ENCODE measurements around the gene KHDC1L.
"Not testable (repeated sequence)": the region's sequence is repeated elsewhere in the genome, so short reads cannot be mapped to it uniquely, and the experiment has no call there.

KHDC1L gene

DNA sequence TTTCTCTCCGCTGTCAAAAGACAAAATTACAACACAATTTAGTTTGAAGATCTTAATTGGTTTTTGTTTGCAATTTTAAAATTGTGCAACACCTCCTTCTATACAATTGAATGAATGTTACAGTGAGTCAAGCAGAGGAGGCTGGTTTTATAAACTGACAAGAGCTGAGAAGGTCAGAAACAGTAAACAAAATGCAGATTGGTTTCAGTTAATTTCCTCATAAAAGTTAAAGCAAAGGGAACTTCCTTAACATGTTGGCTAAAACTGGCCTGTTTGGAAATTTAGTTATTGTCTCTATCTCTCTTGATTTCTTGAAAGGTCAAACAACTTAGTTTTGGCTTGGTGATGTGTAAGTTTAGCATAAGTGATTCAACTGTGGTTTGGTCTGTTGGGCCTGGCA lies 22.2 kb downstream of the KHDC1L start:
- no peak for DNase-seq

DNA sequence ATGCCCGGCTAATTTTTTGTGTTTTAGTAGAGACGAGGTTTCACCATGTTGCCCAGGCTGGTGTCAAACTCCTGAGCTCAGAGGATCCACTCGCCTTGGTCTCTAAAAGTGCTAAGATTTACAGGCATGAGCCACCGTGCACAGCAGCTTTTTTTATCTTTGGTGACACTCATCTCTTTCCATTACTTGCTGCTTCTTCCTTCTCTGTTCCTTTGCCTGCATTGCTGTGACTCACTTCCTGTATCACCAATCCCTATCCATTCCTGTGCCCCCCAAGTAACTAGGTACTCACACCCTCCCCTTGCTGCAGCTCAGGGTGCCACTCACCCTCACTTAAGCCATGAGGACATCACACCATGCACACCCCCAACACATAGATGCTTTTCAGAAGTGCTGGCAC lies 24.6 kb downstream of the KHDC1L start:
- DNase-seq, result no peak

DNA sequence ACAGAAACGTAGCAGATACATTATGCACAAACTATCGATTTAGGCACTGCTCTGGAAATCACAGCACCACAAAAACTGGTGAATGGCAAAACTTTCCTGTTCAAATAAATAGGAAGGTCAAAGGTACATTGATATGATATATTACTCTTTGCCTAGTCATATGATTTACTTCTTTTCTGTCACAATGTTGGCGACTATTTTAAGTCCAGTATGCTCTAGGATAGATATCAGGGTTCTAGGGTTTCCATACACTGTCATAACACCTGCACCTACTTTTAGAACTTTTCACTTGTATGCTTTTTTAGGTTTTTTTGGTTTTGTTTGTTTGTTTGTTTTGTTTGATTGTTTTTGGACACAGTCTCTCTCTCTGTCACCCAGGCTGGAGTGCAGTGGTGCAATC lies 25.0 kb downstream of the KHDC1L start:
- no peak for DNase-seq

DNA sequence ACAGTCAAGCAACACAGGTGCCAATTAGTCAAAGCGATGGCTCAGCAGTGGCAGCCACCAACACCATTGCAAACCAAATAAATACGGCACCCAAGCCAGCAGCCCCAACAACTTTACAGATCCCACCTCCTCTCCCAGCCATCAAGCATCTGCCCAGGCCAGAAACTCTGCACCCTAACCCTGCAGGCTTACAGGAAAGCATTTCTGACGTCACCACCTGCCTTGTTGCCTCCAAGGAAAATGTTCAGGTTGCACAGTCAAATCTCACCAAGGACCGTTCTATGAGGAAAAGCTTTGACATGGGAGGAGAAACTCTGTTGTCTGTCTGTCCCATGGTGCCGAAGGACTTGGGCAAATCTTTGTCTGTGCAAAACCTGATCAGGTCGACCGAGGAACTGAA lies 30.6 kb downstream of the KHDC1L start:
- no peak for DNase-seq

DNA sequence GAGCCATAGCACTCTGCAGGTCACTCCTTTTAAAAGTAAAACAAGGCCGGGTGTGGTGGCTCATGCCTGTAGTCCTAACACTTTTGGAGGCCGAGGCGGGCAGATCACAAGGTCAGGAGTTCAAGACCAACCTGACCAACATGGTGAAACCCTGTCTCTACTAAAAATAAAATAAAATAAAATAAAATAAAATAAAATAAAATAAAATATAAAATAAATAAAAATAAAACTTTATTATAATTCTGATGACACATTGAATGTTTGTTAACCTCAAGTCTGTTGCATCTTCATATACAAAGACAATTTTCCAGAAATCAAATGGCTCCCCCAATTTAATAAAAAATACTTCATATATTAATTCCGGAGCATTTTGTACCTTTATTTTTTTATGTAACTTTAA lies 32.0 kb downstream of the KHDC1L start:
- DNase-seq, result not testable (repeated sequence)

DNA sequence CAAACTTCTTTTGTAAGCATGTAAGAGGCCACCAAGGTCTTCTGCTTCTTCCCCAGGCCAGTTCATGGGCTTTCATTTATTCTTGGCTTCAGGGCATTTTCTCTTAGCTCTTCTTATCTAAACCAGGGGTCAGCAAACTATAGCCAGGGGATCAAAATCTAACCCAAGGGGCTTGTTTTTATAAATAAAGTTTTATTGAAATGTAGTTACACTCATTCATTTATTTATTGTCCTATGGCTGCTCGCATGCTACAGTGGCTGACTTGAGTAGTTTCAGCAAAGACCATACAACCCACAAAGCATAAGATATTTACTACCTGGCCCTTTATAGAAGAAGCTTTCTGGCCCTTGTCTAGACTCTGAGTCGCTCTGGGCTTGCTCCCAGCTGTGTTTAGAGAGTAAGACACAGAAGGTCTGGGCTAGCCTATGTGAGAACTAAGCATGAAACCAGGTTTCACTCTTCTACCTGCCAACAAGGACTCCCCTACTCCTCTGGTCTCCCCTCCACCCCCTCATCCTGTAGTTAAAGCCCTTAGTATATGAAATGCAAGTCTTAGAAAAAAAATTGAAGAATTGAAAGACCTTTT lies 43.2 kb downstream of the KHDC1L start:
- no peak for DNase-seq

DNA sequence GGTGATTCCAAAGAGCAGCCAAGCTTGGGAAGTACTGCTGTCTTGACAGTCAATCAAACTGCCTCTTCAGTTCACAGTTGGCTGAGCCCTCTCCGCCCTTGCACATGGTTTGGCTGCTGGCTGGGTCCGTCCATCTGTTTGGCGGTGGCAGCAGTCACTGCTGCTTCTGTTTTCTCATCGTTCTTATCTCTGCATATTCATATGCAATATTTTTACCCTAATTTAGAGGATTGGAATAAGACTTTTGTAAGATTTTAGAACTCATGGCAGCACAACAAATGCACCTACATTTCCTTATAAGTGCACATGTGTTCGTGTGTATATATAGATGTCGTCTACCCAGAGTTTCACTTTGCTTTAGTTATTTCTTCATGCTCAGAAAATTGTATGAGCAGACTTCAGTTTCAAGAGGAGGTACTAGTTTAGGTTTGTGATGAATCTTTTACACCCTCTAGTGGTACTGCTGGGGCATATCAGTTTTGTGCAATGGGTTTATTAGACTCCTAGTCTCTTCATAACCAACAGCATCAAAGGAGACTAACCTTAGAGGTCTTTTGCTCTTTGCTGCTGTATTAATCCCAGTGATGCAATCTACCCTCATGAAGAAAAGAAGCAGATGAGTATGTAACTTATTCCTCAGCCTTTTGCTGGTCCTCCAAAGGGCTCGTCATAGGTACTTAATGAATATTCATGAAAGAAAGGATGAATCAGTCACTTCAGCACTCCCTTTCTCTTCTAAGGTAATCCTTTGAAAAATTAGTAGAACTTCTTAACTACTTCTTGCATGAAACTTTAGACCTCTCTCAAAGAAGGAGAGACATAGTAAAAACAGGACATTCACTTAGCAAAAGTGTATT lies 44.3 kb downstream of the KHDC1L start:
- DNase-seq, result no peak

DNA sequence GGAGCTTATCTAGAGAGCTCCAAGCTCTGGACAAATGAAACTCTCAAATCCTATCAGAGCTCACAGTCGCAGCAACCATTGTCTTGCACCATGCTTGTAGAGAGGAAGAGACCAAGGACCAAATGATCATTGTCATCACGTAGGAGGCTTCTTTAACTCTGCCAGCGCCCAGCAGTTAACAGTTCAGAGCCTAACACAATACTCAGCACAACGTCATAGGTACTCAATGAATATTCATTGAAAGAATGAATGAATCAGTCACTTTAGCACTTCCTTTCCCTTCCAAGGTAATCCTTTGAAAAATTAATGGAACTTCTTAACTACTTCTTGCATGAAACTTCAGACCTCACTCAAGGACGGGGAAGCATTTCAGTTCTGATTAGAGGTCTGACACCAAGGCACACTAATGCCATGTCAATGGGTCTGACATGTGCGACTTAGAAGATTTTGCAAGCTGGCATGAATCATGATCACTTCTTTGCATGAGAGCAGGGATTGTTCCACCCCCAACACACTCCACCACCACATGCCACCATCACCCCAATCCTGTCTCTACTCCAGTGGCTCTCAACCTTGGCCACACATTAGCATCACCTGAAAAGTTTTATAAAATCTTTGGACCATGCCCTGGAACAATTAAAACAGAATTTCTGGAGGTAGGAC lies 45.1 kb downstream of the KHDC1L start:
- DNase-seq, result no peak

DNA sequence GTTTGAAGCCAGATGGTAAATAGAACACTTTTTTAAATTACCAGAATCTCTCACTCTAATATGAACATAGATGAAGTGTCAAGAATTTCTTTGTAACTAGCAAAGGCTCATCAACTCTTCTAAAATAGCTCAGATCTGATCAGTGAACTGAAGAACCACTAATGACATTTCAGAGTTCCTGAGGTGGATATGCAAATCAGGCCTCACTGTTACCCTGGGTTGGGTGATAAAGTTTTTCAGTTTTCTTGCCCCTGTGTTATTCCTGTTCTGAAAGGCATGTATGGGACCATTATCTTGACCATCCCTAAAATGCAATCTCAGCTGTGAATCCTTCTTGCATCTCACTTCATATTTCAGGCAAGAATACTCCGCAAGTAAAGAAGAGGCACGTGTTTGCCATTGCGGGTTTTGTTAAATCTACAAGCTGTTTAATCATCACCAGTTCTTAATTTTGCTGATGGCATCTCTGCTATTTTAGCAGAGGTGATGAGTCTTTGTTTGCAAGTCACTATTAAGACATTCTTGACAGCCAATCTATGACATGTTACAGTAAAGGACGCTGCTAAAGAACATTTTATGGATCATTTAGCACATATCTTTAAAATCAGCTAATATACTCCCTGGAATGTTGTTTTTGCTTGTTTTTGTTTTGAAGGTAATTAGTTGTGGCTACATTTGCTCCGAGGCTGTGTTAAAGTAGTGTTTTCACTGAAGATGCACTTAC lies 47.9 kb downstream of the KHDC1L start:
- no peak for DNase-seq

DNA sequence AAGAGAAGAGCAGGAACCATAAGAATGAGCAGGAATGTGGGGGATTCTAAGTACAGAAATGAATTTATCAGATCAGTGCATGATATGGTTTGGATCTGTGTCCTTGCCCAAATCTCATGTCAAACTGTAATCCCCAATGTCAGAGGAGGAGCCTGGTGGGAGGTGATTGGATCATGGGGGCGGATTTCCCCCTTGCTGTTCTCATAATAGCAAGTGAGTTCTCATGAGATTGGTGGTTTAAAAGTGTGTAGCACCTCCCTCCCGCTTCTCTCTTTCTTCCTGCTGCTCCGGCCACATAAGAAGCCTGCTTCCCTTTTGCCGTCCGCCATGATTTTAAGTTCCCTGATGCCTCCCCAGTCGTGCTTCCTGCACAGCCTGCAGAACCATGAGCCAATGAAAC lies 49.2 kb downstream of the KHDC1L start:
- DNase-seq, result no peak

DNA sequence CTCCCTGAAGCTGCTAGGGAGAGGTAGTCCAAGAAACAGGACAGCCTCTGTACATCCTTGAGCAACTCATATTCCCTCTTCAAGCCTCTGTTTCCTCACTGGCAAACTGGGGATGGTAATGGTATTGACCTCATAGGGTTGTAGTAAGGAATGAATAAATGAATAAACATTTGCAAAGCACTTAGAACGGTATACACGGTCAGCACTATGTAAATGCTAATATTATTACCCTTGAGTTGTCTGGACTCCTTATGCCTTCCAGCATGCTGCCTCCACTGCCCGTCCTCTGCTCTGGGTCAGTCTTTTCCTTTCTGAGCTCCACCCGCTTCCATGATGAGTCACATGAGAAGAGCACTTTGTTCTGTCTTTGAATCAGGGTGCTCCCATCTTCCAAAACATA lies 50.6 kb downstream of the KHDC1L start:
- DNase-seq, result no peak
